Body of pancreas (tissue), 4 donors: ENCODE data around the gene AKR1C1.

Source experiments
- CTCF ChIP-seq, 7 experiments: fragments of 450-650 bp in 4 of 7; fragments of 200-600 bp in 3 of 7; sonication (generic) in 3 of 7; IDR thresholded peaks; one replicate each; pipeline ENCODE4 v1.5.1; 2016 to 2019; ENCODE audit warnings: antibody characterized with exemption in 7 of 7
- POLR2A ChIP-seq, 3 donors: fragments of 450-650 bp; IDR thresholded peaks; one replicate each; pipeline ENCODE4 v1.6.1; 2016; ENCODE audit warnings: antibody characterized with exemption in 3 of 3, mild to moderate bottlenecking in 2 of 3

GRCh38 chr10:5018134-5018533, 54.9 kb downstream of the AKR1C1 start:
- TF ChIP-seq CTCF (IDR thresholded peaks at IDR 0.05) (no peak), POLR2A (IDR thresholded peaks at IDR 0.05) (no peak)
